ENCODE measurements around the gene HSPG2.

The HSPG2 gene

DNA sequence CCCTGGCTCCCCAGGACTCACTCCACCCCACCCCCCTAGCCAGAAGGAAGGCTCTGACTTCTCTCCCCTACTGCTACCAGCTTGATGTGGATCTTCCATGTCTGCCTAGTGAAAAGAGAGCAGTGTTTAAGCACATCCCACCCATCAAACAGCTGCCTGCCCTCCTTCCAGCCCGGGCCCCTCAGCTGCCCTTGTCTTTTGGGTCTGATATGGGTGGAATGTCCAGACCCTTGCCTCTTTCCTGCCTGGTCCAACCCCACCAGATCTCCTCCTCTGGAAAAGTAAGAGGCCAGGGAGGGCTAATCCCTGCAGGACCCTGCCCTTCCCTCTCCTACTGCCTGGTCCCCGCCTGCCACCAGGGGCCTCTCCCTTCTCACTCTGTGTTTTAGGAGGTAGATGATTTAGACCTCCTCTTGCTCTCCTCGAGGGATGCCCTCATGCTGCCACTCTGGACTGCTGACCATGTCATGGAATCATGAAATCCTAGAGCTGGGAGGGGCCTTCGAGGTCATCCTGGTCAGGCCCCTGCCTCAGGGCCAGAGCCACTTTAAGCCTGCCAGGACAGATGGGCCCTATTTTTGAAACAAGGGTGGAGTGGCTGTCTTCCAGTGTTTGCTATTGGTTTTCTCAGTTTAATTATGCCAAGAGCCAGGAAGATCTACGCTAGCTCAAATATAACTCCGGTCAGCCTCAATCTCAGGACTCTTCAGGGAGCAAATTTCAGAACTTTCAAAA, 15.8 kb upstream of the HSPG2 start:
- TF ChIP-seq, protein P1, sequence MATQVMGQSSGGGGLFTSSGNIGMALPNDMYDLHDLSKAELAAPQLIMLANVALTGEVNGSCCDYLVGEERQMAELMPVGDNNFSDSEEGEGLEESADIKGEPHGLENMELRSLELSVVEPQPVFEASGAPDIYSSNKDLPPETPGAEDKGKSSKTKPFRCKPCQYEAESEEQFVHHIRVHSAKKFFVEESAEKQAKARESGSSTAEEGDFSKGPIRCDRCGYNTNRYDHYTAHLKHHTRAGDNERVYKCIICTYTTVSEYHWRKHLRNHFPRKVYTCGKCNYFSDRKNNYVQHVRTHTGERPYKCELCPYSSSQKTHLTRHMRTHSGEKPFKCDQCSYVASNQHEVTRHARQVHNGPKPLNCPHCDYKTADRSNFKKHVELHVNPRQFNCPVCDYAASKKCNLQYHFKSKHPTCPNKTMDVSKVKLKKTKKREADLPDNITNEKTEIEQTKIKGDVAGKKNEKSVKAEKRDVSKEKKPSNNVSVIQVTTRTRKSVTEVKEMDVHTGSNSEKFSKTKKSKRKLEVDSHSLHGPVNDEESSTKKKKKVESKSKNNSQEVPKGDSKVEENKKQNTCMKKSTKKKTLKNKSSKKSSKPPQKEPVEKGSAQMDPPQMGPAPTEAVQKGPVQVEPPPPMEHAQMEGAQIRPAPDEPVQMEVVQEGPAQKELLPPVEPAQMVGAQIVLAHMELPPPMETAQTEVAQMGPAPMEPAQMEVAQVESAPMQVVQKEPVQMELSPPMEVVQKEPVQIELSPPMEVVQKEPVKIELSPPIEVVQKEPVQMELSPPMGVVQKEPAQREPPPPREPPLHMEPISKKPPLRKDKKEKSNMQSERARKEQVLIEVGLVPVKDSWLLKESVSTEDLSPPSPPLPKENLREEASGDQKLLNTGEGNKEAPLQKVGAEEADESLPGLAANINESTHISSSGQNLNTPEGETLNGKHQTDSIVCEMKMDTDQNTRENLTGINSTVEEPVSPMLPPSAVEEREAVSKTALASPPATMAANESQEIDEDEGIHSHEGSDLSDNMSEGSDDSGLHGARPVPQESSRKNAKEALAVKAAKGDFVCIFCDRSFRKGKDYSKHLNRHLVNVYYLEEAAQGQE (IDR thresholded peaks at IDR 0.05; ENCODE audit: low read depth) = no peak
- TF ChIP-seq, protein P2, sequence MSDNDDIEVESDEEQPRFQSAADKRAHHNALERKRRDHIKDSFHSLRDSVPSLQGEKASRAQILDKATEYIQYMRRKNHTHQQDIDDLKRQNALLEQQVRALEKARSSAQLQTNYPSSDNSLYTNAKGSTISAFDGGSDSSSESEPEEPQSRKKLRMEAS (IDR thresholded peaks at IDR 0.05) = no peak
- no peak for TF ChIP-seq YY1 (IDR thresholded peaks at IDR 0.05; ENCODE audit: low read depth)
- no peak for TF ChIP-seq CEBPB (IDR thresholded peaks at IDR 0.05)
- no peak for TF ChIP-seq TCF12 (IDR thresholded peaks at IDR 0.05; ENCODE audit: low read depth)
- TF ChIP-seq EP300 (IDR thresholded peaks at IDR 0.05; ENCODE audit: borderline replicate concordance) = no peak
- TF ChIP-seq NFIC (IDR thresholded peaks at IDR 0.05) = no peak
- TF ChIP-seq FOXM1 (IDR thresholded peaks at IDR 0.05; ENCODE audit: borderline replicate concordance, low read depth) = no peak
- TF ChIP-seq ZBTB7A (IDR thresholded peaks at IDR 0.05; ENCODE audit: low read depth) = no peak

DNA sequence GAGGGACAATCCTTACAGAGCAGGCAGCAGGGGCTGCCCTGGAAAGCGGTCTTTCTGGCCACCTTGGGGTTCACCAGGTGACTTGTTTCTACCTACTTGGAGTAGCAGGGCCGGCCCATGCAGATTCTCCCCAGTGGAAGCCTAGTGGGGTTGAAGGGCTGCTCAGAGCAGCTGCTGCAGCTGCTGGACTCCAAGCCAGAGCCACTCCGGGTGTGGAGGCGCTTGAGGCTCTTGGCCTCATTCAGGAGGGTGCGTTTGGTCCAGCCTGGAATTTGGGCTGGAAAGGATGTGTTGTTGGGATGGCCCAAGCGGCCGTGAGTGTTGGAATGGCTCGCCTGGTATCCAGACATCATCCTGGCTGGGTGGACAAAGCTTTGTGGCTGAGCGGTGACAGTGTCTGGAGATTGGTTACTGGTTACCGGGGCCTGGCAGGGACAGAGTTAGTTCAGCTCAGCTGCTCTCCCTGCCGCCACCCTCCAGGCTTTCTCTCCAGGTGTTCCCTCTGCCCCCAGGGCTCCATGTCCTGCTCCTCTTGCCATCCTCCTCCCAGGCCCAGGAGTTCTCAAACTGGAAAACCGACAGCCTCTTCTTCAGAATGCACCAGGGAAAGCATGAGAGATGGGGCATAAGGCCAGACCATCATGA, 14.2 kb upstream of the HSPG2 start:
- TF ChIP-seq, protein P2 (IDR thresholded peaks at IDR 0.05) = no peak
- TF ChIP-seq EGR1 (IDR thresholded peaks at IDR 0.05) (no peak), TAF1 (IDR thresholded peaks at IDR 0.05; ENCODE audit: low read depth) (no peak), TCF12 (IDR thresholded peaks at IDR 0.05; ENCODE audit: low read depth) (no peak), RAD21 (IDR thresholded peaks at IDR 0.05; ENCODE audit: low read depth) (no peak), CEBPB (IDR thresholded peaks at IDR 0.05) (no peak), CREB1 (IDR thresholded peaks at IDR 0.05; ENCODE audit: low read depth) (no peak), TEAD4 (IDR thresholded peaks at IDR 0.05) (no peak), NFIC (IDR thresholded peaks at IDR 0.05) (no peak), YY1 (IDR thresholded peaks at IDR 0.05; ENCODE audit: low read depth) (no peak), FOXM1 (IDR thresholded peaks at IDR 0.05; ENCODE audit: borderline replicate concordance, low read depth) (no peak), ZBTB7A (IDR thresholded peaks at IDR 0.05; ENCODE audit: low read depth) (no peak), EP300 (IDR thresholded peaks at IDR 0.05; ENCODE audit: borderline replicate concordance) (no peak)
- TF ChIP-seq, protein P3, sequence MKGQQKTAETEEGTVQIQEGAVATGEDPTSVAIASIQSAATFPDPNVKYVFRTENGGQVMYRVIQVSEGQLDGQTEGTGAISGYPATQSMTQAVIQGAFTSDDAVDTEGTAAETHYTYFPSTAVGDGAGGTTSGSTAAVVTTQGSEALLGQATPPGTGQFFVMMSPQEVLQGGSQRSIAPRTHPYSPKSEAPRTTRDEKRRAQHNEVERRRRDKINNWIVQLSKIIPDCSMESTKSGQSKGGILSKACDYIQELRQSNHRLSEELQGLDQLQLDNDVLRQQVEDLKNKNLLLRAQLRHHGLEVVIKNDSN (IDR thresholded peaks at IDR 0.05) = no peak
- TF ChIP-seq, protein P1 (IDR thresholded peaks at IDR 0.05; ENCODE audit: low read depth) = no peak

DNA sequence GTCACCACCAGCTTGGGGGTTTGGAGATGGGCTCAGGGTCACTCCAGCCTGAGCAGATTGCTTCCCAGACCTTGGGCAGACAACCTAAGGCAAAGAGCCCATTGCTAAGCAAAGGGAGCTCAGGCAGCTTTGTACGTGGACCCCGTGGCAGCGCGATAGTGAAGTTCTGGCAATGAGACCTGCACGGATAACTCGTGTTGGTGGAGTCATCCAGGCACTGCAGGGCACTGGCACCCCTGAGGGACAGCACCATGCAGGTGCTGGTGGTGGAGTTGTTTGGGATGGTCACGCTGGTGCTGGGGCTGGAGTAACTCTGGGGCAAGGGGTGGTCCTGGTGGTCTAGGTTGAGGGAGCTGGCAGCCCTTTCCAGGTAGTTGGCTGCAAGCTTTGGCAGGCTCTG, 13.6 kb upstream of the HSPG2 start:
- TF ChIP-seq FOXM1 (IDR thresholded peaks at IDR 0.05; ENCODE audit: borderline replicate concordance, low read depth) (no peak), TEAD4 (IDR thresholded peaks at IDR 0.05) (no peak)

DNA sequence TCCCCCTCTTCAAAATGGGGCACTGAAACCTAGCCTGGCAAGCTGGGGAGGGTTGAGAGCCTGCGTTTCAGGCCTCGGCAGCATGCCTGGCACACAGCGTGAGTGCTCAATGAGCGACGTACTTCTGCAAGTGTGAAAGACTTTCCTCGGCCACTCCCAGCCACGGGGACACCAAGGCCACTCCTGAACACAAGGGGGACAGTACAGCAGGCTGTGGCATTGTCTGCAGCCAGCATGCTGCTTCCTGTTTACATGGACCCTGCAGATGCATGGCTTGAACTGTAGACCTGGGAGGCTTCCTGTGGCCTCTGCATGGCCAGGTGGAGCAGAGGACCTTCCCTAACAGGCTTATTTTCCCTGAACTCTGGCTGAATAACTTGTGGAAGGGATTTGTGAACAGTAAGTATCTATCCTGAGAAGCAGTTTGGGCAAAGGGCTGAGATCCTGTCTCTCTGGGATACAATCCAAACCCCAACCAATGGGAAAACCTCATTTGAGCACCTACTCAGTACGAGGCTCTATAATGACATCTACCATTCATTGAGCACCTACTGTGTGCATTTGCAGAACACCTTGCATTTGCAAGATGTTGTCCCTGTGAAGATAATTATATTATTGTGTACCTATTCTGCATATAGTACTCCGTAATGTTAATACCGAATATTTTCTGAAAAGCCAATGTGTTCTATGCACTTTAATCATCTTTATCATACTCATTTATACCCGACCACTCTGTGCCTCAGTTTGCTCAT, 9.9 kb upstream of the HSPG2 start:
- TF ChIP-seq TAF1 (IDR thresholded peaks at IDR 0.05; ENCODE audit: low read depth) (no peak), ZBTB7A (IDR thresholded peaks at IDR 0.05; ENCODE audit: low read depth) (no peak), FOXM1 (IDR thresholded peaks at IDR 0.05; ENCODE audit: borderline replicate concordance, low read depth) (no peak), CREB1 (IDR thresholded peaks at IDR 0.05; ENCODE audit: low read depth) (no peak)
- TF ChIP-seq, protein P3 (IDR thresholded peaks at IDR 0.05) = no peak

DNA sequence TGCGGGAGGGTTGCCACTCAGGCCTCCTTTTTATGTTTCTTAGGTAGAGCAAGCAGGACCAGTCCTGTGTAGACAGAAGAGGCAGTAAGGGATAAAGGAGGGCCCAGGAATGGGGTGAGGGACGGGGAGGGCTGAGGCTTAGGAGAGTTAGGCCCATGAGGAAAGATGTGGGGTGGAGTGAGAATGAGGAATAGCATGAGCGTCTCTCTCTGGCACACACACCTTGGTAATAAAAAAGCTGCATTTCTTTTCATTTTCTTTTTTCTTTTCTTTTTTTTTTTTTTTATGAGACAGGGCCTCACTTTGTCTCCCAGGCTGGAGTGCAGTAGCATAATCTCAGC, 7.6 kb upstream of the HSPG2 start:
- TF ChIP-seq TCF12 (IDR thresholded peaks at IDR 0.05; ENCODE audit: low read depth) (no peak), NFIC (IDR thresholded peaks at IDR 0.05) (no peak), EGR1 (IDR thresholded peaks at IDR 0.05) (no peak), FOXM1 (IDR thresholded peaks at IDR 0.05; ENCODE audit: borderline replicate concordance, low read depth) (no peak), ZBTB7A (IDR thresholded peaks at IDR 0.05; ENCODE audit: low read depth) (no peak), CEBPB (IDR thresholded peaks at IDR 0.05) (no peak)
- TF ChIP-seq, protein P2 (IDR thresholded peaks at IDR 0.05) = no peak
